ENCODE results near the gene RIT2. TPM values are rescaled to one million over a fixed set of nuclear protein-coding genes. Genes with fewer than 3 reads are reported as not detected.

Gene RIT2
- total RNA-seq, 2 donors from 2014 or later = not detected

- Mint-ChIP-seq H3K27ac (no peak overlapping the region), H3K4me3 (no peak overlapping the region), H3K4me1 (ENCODE audit: low read depth) (no peaks in the 10 kb centered on the region), H3K36me3 (ENCODE audit: insufficient read depth in 2 of 2) (peaks cover 0 to 1% of the 10 kb centered on the region in 2 donors), H3K9me3 (peaks cover 4 to 5% of the 10 kb centered on the region in 2 donors), H3K27me3 (ENCODE audit: low read depth) (no peaks in the 10 kb centered on the region)
- ATAC-seq (replicated peaks in 1 of 2) (no peak), DNase-seq (no peak)
Observed at GRCh38 chr18:42891705-42892104, 223.8 kb downstream of the RIT2 start.

DNA sequence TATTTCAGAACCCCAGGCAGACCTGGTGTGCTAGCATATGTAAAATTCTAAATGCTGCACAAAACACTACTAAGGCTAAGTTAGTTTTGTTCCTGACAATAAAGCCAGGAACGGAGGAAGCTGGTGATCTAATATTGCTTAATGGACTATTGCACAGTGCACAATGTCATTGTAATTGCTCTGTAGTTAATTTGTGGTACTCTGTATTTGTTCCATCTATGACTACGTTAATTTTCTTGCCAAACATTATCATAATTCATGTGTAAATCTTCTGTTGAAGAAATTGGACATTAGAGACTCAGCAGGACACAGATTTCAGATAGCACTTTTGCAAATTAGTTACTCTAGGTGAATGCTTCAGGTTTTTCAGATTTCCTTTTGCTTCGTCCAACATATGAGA, 232.3 kb downstream of the RIT2 start:
- DNase-seq = no peak
- Mint-ChIP-seq H3K27me3 (ENCODE audit: low read depth) (no peaks in the 10 kb centered on the region), H3K27ac (no peak overlapping the region), H3K9me3 (peaks cover 13 to 17% of the 10 kb centered on the region in 2 donors), H3K4me3 (no peak overlapping the region), H3K4me1 (ENCODE audit: low read depth) (no peaks in the 10 kb centered on the region), H3K36me3 (ENCODE audit: insufficient read depth in 2 of 2) (no peaks in the 10 kb centered on the region)
- no peak for ATAC-seq (replicated peaks in 1 of 2)

- H3K36me3 Mint-ChIP-seq (ENCODE audit: insufficient read depth in 2 of 2) = no peaks in the 10 kb centered on the region
- H3K4me1 Mint-ChIP-seq (ENCODE audit: low read depth) = no peaks in the 10 kb centered on the region
- no peak overlapping the region for H3K4me3 Mint-ChIP-seq
- ATAC-seq (replicated peaks in 1 of 2) = no peak
- DNase-seq = no peak
- peaks cover 12 to 13% of the 10 kb centered on the region in 2 donors for H3K9me3 Mint-ChIP-seq
- no peak overlapping the region for H3K27ac Mint-ChIP-seq
- H3K27me3 Mint-ChIP-seq (ENCODE audit: low read depth) = no peaks in the 10 kb centered on the region
Observed at GRCh38 chr18:42882122-42882521, 233.4 kb downstream of the RIT2 start.

DNA sequence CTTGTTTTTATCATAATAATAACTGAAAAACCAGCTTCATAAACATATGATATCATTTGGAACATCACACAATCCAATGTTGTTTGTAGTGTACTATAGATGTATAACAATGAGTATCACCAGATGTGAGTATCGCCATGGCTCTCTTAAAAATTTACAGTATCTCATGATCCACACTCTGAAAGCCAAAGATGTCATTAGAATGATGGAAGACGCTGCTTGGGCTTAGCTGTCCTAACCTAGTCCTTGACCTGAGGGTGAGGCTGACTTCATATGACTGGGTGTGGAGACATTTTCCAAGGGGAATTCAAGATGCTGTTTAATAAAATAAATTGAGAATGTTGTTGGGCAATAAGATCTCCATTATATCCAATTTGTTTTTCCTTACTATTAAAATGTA, 242.6 kb downstream of the RIT2 start:
- ATAC-seq (replicated peaks in 1 of 2) (no peak), DNase-seq (no peak)
- Mint-ChIP-seq H3K27ac (no peak overlapping the region), H3K4me1 (ENCODE audit: low read depth) (no peaks in the 10 kb centered on the region), H3K36me3 (ENCODE audit: insufficient read depth in 2 of 2) (no peaks in the 10 kb centered on the region), H3K4me3 (no peak overlapping the region), H3K9me3 (peaks cover 2 to 4% of the 10 kb centered on the region in 2 donors), H3K27me3 (ENCODE audit: low read depth) (no peaks in the 10 kb centered on the region)

DNA sequence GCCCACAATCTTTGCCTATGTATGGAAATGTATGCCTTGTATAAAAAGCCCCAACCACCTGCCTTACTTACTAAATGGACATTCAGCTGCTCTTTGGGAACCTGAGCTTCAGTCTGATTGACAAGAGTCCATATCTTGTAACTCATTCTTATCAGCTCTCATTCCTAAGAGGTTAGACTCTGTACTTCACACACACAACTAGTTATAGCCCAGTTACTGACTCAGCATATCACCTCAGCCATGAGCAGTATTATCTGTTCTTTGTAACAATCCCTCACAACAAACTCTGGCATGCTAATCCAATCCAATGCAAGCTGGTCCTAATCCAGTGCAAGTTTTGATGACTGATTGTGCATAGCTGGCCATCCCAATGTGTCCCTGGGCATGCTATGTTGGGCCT, 250.6 kb downstream of the RIT2 start:
- DNase-seq (no peak), ATAC-seq (replicated peaks in 1 of 2) (no peak)
- peaks cover 1 to 9% of the 10 kb centered on the region in 2 donors for H3K9me3 Mint-ChIP-seq
- H3K27ac Mint-ChIP-seq = no peak overlapping the region
- H3K4me3 Mint-ChIP-seq = no peak overlapping the region
- H3K4me1 Mint-ChIP-seq (ENCODE audit: low read depth) = no peaks in the 10 kb centered on the region
- H3K36me3 Mint-ChIP-seq (ENCODE audit: insufficient read depth in 2 of 2) = no peaks in the 10 kb centered on the region
- H3K27me3 Mint-ChIP-seq (ENCODE audit: low read depth) = no peaks in the 10 kb centered on the region

- H3K27ac Mint-ChIP-seq = no peak overlapping the region
- peaks cover 3 to 6% of the 10 kb centered on the region in 2 donors for H3K9me3 Mint-ChIP-seq
- ATAC-seq (replicated peaks in 1 of 2) = no peak
- H3K36me3 Mint-ChIP-seq (ENCODE audit: insufficient read depth in 2 of 2) = no peaks in the 10 kb centered on the region
- H3K4me3 Mint-ChIP-seq = no peak overlapping the region
- no peaks in the 10 kb centered on the region for H3K4me1 Mint-ChIP-seq (ENCODE audit: low read depth)
- DNase-seq = no peak
- H3K27me3 Mint-ChIP-seq (ENCODE audit: low read depth) = no peaks in the 10 kb centered on the region
Observed at GRCh38 chr18:42861271-42861670, 254.2 kb downstream of the RIT2 start.

GRCh38 chr18:42860548-42860947, 254.9 kb downstream of the RIT2 start:
- Mint-ChIP-seq H3K4me3 (no peak overlapping the region), H3K27ac (no peak overlapping the region), H3K9me3 (peaks cover 5 to 6% of the 10 kb centered on the region in 2 donors), H3K27me3 (ENCODE audit: low read depth) (no peaks in the 10 kb centered on the region), H3K36me3 (ENCODE audit: insufficient read depth in 2 of 2) (no peaks in the 10 kb centered on the region), H3K4me1 (ENCODE audit: low read depth) (no peaks in the 10 kb centered on the region)
- ATAC-seq (replicated peaks in 1 of 2) (no peak), DNase-seq (no peak)

DNA sequence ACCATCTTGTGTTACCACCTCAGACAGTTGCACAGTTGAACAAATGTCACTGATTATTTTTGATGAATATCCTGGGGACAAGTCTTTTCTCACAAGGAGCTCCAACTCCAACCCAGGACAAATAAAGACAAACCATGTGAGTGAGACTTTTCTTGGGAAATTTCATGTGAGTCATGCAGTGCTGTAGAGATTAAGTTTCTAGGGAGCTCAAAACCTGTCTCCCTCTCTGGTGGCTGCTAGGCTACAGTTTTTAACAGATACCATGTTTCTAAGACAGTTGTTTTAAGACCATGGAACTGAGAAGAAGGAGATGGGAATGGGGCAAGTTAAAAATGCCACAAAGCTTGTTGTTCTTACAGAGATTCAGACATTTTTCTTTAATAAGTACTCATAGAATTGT, 255.5 kb downstream of the RIT2 start:
- Mint-ChIP-seq H3K9me3 (peaks cover 5% of the 10 kb centered on the region in 2 donors), H3K27ac (no peak overlapping the region), H3K36me3 (ENCODE audit: insufficient read depth in 2 of 2) (no peaks in the 10 kb centered on the region), H3K4me3 (no peak overlapping the region), H3K4me1 (ENCODE audit: low read depth) (no peaks in the 10 kb centered on the region), H3K27me3 (ENCODE audit: low read depth) (no peaks in the 10 kb centered on the region)
- no peak for DNase-seq
- no peak for ATAC-seq (replicated peaks in 1 of 2)

DNA sequence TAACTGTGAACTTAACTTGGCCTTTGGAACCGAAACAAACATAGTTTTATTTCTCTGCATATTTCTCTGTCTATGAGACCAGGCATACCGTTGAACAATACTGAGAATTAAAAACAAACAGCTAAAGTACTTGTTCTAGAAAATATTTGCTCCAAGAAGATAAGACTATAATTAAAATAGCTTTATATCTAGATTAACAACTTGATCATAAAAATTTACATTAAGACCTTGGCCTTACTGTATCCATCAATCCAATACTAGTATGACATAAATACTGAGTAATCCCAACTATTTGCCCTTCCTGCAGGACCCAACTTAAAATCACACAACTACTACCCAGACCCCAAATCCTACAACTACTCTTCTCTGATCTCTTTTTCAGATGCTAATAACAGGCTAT, 260.9 kb downstream of the RIT2 start:
- H3K27ac Mint-ChIP-seq = no peak overlapping the region

GRCh38 chr18:42850174-42851083, 265.1 kb downstream of the RIT2 start:
- Mint-ChIP-seq H3K27me3 (ENCODE audit: low read depth) (no peaks in the 10 kb centered on the region), H3K9me3 (no peaks in the 10 kb centered on the region), H3K4me3 (no peak overlapping the region), H3K36me3 (ENCODE audit: insufficient read depth in 2 of 2) (no peaks in the 10 kb centered on the region), H3K4me1 (ENCODE audit: low read depth) (no peaks in the 10 kb centered on the region), H3K27ac (no peak overlapping the region)
- ATAC-seq (replicated peaks in 1 of 2) = no peak
- DNase-seq = no peak

More for the DNA sequence above, 260.9 kb downstream of the RIT2 start:
- Mint-ChIP-seq H3K4me3 (no peak overlapping the region), H3K36me3 (ENCODE audit: insufficient read depth in 2 of 2) (no peaks in the 10 kb centered on the region), H3K4me1 (ENCODE audit: low read depth) (no peaks in the 10 kb centered on the region), H3K27me3 (ENCODE audit: low read depth) (no peaks in the 10 kb centered on the region), H3K9me3 (peaks cover 3 to 4% of the 10 kb centered on the region in 2 donors)
- no peak for DNase-seq
- no peak for ATAC-seq (replicated peaks in 1 of 2)

DNA sequence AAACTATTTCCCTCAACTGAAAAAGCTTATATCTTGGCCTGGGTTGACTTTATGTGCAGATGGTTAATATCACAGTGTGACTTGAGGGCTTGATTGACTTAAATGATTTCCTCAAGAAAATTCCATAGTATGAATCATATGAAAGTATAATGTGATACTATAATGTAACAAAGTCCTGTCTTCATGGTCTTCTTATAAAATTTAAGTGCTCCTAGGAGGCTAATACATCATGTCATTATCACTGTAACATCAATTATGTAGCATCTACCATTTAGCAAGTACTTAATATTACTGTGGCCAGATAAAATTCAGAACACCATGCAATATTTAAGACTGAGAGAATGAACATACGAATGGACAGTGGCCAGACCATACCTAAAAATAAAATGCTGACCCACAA, 276.1 kb downstream of the RIT2 start:
- Mint-ChIP-seq H3K9me3 (peaks cover 2 to 3% of the 10 kb centered on the region in 2 donors), H3K4me3 (no peak overlapping the region), H3K27ac (no peak overlapping the region), H3K27me3 (ENCODE audit: low read depth) (no peaks in the 10 kb centered on the region), H3K4me1 (ENCODE audit: low read depth) (no peaks in the 10 kb centered on the region), H3K36me3 (ENCODE audit: insufficient read depth in 2 of 2) (no peaks in the 10 kb centered on the region)
- no peak for DNase-seq
- no peak for ATAC-seq (replicated peaks in 1 of 2)

DNA sequence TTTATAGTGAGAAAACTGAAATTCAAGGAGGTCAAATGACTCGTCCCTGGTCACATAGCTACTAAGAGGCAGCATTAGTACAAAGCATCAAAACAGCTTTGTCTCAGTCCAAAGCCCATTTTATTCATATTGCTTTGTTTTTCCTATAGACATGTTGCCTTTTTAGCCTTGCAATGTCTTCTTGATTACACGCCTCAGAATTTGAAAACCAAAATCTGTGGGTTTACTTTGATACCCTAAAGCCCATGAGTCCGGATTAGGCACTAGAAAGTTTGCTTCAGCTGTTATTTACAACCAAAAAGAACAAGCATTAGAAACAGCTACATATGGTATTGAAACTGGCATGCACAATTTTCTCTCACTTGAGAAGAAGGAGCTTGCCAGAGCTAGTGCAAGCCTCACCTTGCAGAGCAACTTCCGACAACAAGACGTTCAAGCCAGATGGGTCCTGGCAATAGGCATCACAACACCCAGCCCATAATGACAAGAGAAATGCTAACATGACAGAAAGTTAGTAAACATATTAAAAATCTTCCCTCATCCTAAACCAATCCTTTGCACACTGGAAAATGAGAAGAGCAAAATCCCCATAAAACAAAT, 276.8 kb downstream of the RIT2 start:
- no peaks in the 10 kb centered on the region for H3K4me1 Mint-ChIP-seq (ENCODE audit: low read depth)
- no peaks in the 10 kb centered on the region for H3K36me3 Mint-ChIP-seq (ENCODE audit: insufficient read depth in 2 of 2)
- no peak for ATAC-seq (replicated peaks in 1 of 2)
- no peaks in the 10 kb centered on the region for H3K27me3 Mint-ChIP-seq (ENCODE audit: low read depth)
- DNase-seq = no peak
- peaks cover 2 to 3% of the 10 kb centered on the region in 2 donors for H3K9me3 Mint-ChIP-seq
- no peak overlapping the region for H3K4me3 Mint-ChIP-seq
- no peak overlapping the region for H3K27ac Mint-ChIP-seq

GRCh38 chr18:42830936-42831335, 284.5 kb downstream of the RIT2 start:
- no peaks in the 10 kb centered on the region for H3K27me3 Mint-ChIP-seq (ENCODE audit: low read depth)
- H3K36me3 Mint-ChIP-seq (ENCODE audit: insufficient read depth in 2 of 2) = no peaks in the 10 kb centered on the region
- no peaks in the 10 kb centered on the region for H3K4me1 Mint-ChIP-seq (ENCODE audit: low read depth)

More at GRCh38 chr18:42830936-42831335, 284.5 kb downstream of the RIT2 start:
- Mint-ChIP-seq H3K27ac (no peak overlapping the region), H3K9me3 (peaks cover 3 to 5% of the 10 kb centered on the region in 2 donors), H3K4me3 (no peak overlapping the region)
- DNase-seq = no peak
- ATAC-seq (replicated peaks in 1 of 2) = no peak
